GM12878 (cell line): ENCODE measurements around the gene GALNT12. TPM values are rescaled to one million over a fixed set of nuclear protein-coding genes. Genes with fewer than 3 reads are reported as not detected.

Experiments used
- CHD4 ChIP-seq: fragments of 200-600 bp; sonication (generic); IDR thresholded peaks from 2 replicates; pipeline ENCODE4 v1.6.1; 2016; ENCODE audit warnings: mild to moderate bottlenecking
- HDGF ChIP-seq: fragments of 450-650 bp; IDR thresholded peaks from 2 replicates; pipeline ENCODE4 v1.6.1; 2016; ENCODE audit warnings: antibody characterized with exemption
- NFYB ChIP-seq: IDR thresholded peaks from 2 replicates; pipeline ENCODE4 v1.6.1; 2011; ENCODE audit warnings: low read depth, mild to moderate bottlenecking, low read length, improper control_type of control experiment, moderate library complexity; ENCODE audit not compliant: insufficient read depth
- NR2C2 ChIP-seq: IDR thresholded peaks from 2 replicates; pipeline ENCODE4 v1.6.1; 2011; ENCODE audit warnings: borderline replicate concordance, low read depth; ENCODE audit not compliant: control insufficient read depth, insufficient read length
- RB1 ChIP-seq: fragments of 450-650 bp; formaldehyde crosslinking; IDR thresholded peaks from 2 replicates; pipeline ENCODE4 v1.6.1; 2017; ENCODE audit warnings: mild to moderate bottlenecking, borderline replicate concordance
- SIN3A ChIP-seq: IDR thresholded peaks from 2 replicates; pipeline ENCODE4 v1.6.1; 2012; ENCODE audit warnings: low read depth, low read length, improper control_type of control experiment
- polyA plus RNA-seq, 11 experiments: library from polyadenylated mRNA; depleted of rRNA in 4 of 11; unstranded in 6 of 11; stranded (reverse) in 5 of 11; fragments of >200 nt; fragmentation: Nextera tagmentation in 4 of 11; fragmentation: Illumina TruSeq in 1 of 11; extraction: Ambion mirVana in 4 of 11; extraction: Trizol in 1 of 11; gene quantifications; 1 replicate in 1 of 11; 2 replicates in 10 of 11; pipeline versions ENCODE4 v1.2.1 to v1.2.3, GENCODE V29; 2011 to 2016; ENCODE audit warnings: inconsistent platforms in 2 of 11, missing spikeins in 2 of 11, low read depth in 1 of 11
- total RNA-seq, 4 experiments: library from RNA; depleted of rRNA in 3 of 4; stranded (reverse); fragments of >200 nt in 3 of 4; fragmentation: Illumina TruSeq in 1 of 4; extraction: Trizol in 1 of 4; gene quantifications; 2 replicates each; pipeline versions ENCODE4 v1.2.1 to v1.2.3, GENCODE V29; 2013 to 2021
- TF ChIP-seq, protein P1 (sequence below): fragments of 450-650 bp; IDR thresholded peaks from 2 replicates; pipeline ENCODE4 v1.6.1; 2017; ENCODE audit warnings: low read depth, mild to moderate bottlenecking, moderate library complexity
- TF ChIP-seq, protein P2 (sequence below), 3 experiments: IDR thresholded peaks in 2 of 3; conservative IDR thresholded peaks in 1 of 3; 2 replicates each; pipeline ENCODE4 v1.5.1; 2011; ENCODE audit warnings: low read depth in 3 of 3, low read length in 3 of 3, mild to moderate bottlenecking in 3 of 3, control low read depth in 2 of 3, moderate library complexity in 2 of 3, inconsistent platforms in 1 of 3, mixed read lengths in 1 of 3; ENCODE audit not compliant: control insufficient read depth in 2 of 3, insufficient read depth in 1 of 3; ENCODE audit errors: extremely low read depth in 1 of 3
- TF ChIP-seq, protein P3 (sequence below): fragments of 450-650 bp; formaldehyde crosslinking; IDR thresholded peaks from 2 replicates; pipeline ENCODE4 v1.4.0; 2022; ENCODE audit warnings: mild to moderate bottlenecking, moderate library complexity
- TF ChIP-seq, protein P4 (sequence below): IDR thresholded peaks from 2 replicates; pipeline ENCODE4 v1.6.1; 2012; ENCODE audit warnings: low read depth, low read length, improper control_type of control experiment

GALNT12 gene
- total and polyA plus RNA-seq, 10 of the 15 experiments (the other 5 are each of a cell fraction or from before 2014, with no cell fraction given), result 0.13 to 5.3 (median 3.2) TPM

DNA sequence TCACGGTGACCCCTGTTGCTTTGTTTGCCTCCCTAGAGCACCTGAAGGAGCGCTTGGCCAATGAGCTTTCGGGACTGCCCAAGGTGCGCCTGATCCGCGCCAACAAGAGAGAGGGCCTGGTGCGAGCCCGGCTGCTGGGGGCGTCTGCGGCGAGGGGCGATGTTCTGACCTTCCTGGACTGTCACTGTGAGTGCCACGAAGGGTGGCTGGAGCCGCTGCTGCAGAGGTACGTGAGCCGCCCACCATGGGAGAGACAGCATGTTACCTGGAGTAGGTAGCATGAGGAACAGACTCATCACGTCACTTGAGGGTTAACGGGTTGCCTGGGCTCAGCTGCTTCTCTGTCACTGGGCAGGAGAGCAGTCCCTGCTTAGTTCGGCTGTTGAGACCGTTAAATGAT lies 19.2 kb downstream of the GALNT12 start (continued):
- TF ChIP-seq, protein P1, sequence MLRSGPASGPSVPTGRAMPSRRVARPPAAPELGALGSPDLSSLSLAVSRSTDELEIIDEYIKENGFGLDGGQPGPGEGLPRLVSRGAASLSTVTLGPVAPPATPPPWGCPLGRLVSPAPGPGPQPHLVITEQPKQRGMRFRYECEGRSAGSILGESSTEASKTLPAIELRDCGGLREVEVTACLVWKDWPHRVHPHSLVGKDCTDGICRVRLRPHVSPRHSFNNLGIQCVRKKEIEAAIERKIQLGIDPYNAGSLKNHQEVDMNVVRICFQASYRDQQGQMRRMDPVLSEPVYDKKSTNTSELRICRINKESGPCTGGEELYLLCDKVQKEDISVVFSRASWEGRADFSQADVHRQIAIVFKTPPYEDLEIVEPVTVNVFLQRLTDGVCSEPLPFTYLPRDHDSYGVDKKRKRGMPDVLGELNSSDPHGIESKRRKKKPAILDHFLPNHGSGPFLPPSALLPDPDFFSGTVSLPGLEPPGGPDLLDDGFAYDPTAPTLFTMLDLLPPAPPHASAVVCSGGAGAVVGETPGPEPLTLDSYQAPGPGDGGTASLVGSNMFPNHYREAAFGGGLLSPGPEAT, result no peak
- TF ChIP-seq NR2C2, result no peak
- no peak for TF ChIP-seq SIN3A
- TF ChIP-seq, protein P2, sequence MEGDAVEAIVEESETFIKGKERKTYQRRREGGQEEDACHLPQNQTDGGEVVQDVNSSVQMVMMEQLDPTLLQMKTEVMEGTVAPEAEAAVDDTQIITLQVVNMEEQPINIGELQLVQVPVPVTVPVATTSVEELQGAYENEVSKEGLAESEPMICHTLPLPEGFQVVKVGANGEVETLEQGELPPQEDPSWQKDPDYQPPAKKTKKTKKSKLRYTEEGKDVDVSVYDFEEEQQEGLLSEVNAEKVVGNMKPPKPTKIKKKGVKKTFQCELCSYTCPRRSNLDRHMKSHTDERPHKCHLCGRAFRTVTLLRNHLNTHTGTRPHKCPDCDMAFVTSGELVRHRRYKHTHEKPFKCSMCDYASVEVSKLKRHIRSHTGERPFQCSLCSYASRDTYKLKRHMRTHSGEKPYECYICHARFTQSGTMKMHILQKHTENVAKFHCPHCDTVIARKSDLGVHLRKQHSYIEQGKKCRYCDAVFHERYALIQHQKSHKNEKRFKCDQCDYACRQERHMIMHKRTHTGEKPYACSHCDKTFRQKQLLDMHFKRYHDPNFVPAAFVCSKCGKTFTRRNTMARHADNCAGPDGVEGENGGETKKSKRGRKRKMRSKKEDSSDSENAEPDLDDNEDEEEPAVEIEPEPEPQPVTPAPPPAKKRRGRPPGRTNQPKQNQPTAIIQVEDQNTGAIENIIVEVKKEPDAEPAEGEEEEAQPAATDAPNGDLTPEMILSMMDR (IDR thresholded peaks at IDR 0.05 in 2 of 3, conservative IDR thresholded peaks at IDR 0.05 in 1 of 3; ENCODE audit: control insufficient read depth in 2 of 3, extremely low read depth in 1 of 3, insufficient read depth in 1 of 3, low read depth in 3 of 3, low read length in 3 of 3), result no peak
- no peak for TF ChIP-seq NFYB
- TF ChIP-seq, protein P3, sequence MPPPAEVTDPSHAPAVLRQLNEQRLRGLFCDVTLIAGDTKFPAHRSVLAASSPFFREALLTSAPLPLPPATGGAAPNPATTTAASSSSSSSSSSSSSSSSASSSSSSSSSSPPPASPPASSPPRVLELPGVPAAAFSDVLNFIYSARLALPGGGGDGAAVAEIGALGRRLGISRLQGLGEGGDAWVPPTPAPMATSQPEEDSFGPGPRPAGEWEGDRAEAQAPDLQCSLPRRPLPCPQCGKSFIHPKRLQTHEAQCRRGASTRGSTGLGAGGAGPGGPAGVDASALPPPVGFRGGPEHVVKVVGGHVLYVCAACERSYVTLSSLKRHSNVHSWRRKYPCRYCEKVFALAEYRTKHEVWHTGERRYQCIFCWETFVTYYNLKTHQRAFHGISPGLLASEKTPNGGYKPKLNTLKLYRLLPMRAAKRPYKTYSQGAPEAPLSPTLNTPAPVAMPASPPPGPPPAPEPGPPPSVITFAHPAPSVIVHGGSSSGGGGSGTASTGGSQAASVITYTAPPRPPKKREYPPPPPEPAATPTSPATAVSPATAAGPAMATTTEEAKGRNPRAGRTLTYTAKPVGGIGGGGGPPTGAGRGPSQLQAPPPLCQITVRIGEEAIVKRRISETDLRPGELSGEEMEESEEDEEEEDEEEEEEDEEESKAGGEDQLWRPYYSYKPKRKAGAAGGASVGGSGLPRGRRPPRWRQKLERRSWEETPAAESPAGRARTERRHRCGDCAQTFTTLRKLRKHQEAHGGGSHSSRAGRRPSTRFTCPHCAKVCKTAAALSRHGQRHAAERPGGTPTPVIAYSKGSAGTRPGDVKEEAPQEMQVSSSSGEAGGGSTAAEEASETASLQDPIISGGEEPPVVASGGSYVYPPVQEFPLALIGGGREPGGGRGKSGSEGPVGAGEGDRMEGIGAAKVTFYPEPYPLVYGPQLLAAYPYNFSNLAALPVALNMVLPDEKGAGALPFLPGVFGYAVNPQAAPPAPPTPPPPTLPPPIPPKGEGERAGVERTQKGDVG (CRISPR knock-in tag), result no peak
- TF ChIP-seq, protein P4, sequence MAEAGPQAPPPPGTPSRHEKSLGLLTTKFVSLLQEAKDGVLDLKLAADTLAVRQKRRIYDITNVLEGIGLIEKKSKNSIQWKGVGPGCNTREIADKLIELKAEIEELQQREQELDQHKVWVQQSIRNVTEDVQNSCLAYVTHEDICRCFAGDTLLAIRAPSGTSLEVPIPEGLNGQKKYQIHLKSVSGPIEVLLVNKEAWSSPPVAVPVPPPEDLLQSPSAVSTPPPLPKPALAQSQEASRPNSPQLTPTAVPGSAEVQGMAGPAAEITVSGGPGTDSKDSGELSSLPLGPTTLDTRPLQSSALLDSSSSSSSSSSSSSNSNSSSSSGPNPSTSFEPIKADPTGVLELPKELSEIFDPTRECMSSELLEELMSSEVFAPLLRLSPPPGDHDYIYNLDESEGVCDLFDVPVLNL, result no peak
- TF ChIP-seq HDGF, result no peak
- TF ChIP-seq CHD4, result no peak
- no peak for TF ChIP-seq RB1
